Gastrocnemius medialis (tissue), 4 donors: Measurements from ENCODE around the gene GNL1. TPM values are rescaled to one million over a fixed set of nuclear protein-coding genes. Genes with fewer than 3 reads are reported as not detected.
"Not testable (repeated sequence)": the region's sequence is repeated elsewhere in the genome, so short reads cannot be mapped to it uniquely, and the experiment has no call there.

Source experiments
- ATAC-seq, 2 donors: fragments of 150-250 bp; one replicate each; pipeline ENCODE4 v1.9.1; 2016
- DNase-seq, 2 donors: peaks; one replicate each; pipeline ENCODE4 v3.0.0-alpha.2; 2019
- H3K27ac ChIP-seq, 4 donors: fragments of 200-600 bp; sonication (generic); 1 replicate in 1 of 4; 2 replicates in 3 of 4; pipeline ENCODE4 v1.5.1; 2016 to 2018; ENCODE audit warnings: mild to moderate bottlenecking in 2 of 4, moderate library complexity in 1 of 4
- H3K27me3 ChIP-seq, 3 donors: fragments of 200-600 bp; sonication (generic) in 2 of 3; 1 replicate in 1 of 3; 2 replicates in 2 of 3; pipeline versions ENCODE4 v1.5.1 to v1.6.0; 2016 to 2019; ENCODE audit warnings: mild to moderate bottlenecking in 1 of 3, moderate library complexity in 1 of 3
- H3K36me3 ChIP-seq, 2 donors: fragments of 200-600 bp; sonication (generic) in 1 of 2; one replicate each; pipeline ENCODE4 v1.5.1; 2017 to 2018
- H3K4me1 ChIP-seq, 2 donors: fragments of 200-600 bp; sonication (generic) in 1 of 2; one replicate each; pipeline ENCODE4 v1.5.1; 2016 to 2017; ENCODE audit warnings: mild to moderate bottlenecking in 2 of 2
- H3K4me3 ChIP-seq, 4 donors: fragments of 200-600 bp; sonication (generic) in 3 of 4; 1 replicate in 1 of 4; 2 replicates in 3 of 4; pipeline ENCODE4 v1.5.1; 2016 to 2019; ENCODE audit warnings: mild to moderate bottlenecking in 2 of 4
- H3K9me3 ChIP-seq, 3 donors: fragments of 200-600 bp; sonication (generic) in 2 of 3; 1 replicate in 1 of 3; 2 replicates in 2 of 3; pipeline ENCODE4 v1.5.1; 2016 to 2019
- POLR2A ChIP-seq, 2 donors: fragments of 450-650 bp; IDR thresholded peaks; one replicate each; pipeline ENCODE4 v1.6.1; 2017; ENCODE audit warnings: antibody characterized with exemption in 2 of 2, mild to moderate bottlenecking in 2 of 2, moderate library complexity in 2 of 2
- in situ Hi-C, 4 donors: fragments of 200-750 bp; cut with MboI; loops; one replicate each; pipeline versions ENCODE4 v1.15.0 to v1.8.0; 2017; ENCODE audit warnings: low sequenced_read_pairs in 4 of 4
- intact Hi-C: fragments of 100-400 bp; cut with DNase I; formaldehyde crosslinking; loops from one replicate; pipeline ENCODE4 v1.15.1; 2023; ENCODE audit warnings: low total_unique reads
- total RNA-seq, 4 donors: library from RNA; depleted of rRNA; stranded (reverse); fragments of >200 nt; gene quantifications; one replicate each; pipeline versions ENCODE4 v1.1.0 to v1.2.3, GENCODE V29; 2016
- TF ChIP-seq, protein P1 (sequence below), 5 experiments: fragments of 450-650 bp in 3 of 5; fragments of 200-600 bp in 2 of 5; sonication (generic) in 2 of 5; IDR thresholded peaks in 4 of 5; conservative IDR thresholded peaks in 1 of 5; 1 replicate in 4 of 5; 2 replicates in 1 of 5; pipeline ENCODE4 v1.5.1; 2016 to 2019; ENCODE audit warnings: antibody characterized with exemption in 5 of 5, mild to moderate bottlenecking in 3 of 5, moderate library complexity in 3 of 5

The GNL1 gene
- total RNA-seq, 4 donors from 2014 or later = 13.2 to 16.0 (median 14.9) TPM

DNA sequence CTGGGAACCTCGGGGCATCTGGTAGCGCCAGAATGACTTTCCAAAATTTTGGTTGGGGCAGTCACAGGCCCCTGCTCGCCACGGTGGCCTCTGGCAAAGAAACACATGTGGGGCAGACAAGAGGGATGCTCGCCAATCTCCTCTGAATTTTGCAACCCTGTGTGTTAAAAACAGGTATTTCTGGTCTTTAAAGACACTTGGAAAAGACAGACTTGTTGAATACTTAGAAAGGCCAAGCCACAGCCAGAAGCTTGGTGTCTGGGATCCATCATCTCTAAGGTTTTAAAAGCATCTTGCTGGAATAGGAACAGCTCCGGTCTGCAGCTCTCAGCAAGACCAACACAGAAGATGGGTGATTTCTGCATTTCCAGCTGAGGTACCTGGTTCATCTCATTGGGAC is 35.8 kb downstream of the GNL1 start:
- ATAC-seq (no peak), DNase-seq (no peak)
- Histone ChIP-seq H3K36me3 (no peaks in the 10 kb centered on the region), H3K9me3 (no peaks in the 10 kb centered on the region), H3K27me3 (no peaks in the 10 kb centered on the region), H3K4me3 (no peak overlapping the region), H3K4me1 (peaks cover 0 to 4% of the 10 kb centered on the region in 2 donors), H3K27ac (peak overlapping the region in 1 of 4 donors; percentile 45)
- in situ Hi-C loops = no loop called here
- intact Hi-C loops = no loop called here
- no peak for TF ChIP-seq POLR2A (IDR thresholded peaks at IDR 0.05)
- TF ChIP-seq, protein P1, sequence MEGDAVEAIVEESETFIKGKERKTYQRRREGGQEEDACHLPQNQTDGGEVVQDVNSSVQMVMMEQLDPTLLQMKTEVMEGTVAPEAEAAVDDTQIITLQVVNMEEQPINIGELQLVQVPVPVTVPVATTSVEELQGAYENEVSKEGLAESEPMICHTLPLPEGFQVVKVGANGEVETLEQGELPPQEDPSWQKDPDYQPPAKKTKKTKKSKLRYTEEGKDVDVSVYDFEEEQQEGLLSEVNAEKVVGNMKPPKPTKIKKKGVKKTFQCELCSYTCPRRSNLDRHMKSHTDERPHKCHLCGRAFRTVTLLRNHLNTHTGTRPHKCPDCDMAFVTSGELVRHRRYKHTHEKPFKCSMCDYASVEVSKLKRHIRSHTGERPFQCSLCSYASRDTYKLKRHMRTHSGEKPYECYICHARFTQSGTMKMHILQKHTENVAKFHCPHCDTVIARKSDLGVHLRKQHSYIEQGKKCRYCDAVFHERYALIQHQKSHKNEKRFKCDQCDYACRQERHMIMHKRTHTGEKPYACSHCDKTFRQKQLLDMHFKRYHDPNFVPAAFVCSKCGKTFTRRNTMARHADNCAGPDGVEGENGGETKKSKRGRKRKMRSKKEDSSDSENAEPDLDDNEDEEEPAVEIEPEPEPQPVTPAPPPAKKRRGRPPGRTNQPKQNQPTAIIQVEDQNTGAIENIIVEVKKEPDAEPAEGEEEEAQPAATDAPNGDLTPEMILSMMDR (IDR thresholded peaks at IDR 0.05 in 4 of 5, conservative IDR thresholded peaks at IDR 0.05 in 1 of 5) = no peak

DNA sequence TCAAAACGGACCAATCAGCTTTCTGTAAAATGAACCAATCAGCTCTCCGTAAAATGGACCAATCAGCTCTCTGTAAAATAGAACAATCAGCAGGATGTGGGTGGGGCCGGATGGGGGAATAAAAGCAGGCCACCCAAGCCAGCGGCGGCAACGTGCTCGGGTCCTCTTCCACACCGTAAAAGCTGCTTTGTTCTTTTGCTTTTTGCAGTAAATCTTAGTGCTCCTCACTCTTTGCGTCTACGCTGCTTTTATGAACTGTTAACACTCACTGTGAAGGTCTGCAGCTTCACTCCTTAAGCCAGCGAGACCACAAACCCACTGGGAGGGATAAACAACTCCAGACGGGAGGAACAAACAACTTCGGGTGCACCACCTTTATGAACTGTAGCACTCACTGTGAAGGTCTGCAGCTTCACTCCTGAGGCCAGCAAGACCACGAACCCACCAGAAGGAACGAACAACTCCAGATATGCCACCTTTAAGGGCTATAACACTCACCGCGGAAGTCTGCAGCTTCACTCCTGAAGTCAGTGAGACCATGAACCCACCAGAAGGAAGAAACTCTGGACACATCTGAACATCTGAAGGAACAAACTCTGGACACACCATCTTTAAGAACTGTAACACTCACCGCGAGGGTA is 37.7 kb downstream of the GNL1 start:
- in situ Hi-C loops, intact Hi-C loops, H3K4me1 ChIP-seq, H3K36me3 ChIP-seq, H3K27me3 ChIP-seq, ATAC-seq, H3K4me3 ChIP-seq, DNase-seq, H3K27ac ChIP-seq, H3K9me3 ChIP-seq: not testable (repeated sequence)

DNA sequence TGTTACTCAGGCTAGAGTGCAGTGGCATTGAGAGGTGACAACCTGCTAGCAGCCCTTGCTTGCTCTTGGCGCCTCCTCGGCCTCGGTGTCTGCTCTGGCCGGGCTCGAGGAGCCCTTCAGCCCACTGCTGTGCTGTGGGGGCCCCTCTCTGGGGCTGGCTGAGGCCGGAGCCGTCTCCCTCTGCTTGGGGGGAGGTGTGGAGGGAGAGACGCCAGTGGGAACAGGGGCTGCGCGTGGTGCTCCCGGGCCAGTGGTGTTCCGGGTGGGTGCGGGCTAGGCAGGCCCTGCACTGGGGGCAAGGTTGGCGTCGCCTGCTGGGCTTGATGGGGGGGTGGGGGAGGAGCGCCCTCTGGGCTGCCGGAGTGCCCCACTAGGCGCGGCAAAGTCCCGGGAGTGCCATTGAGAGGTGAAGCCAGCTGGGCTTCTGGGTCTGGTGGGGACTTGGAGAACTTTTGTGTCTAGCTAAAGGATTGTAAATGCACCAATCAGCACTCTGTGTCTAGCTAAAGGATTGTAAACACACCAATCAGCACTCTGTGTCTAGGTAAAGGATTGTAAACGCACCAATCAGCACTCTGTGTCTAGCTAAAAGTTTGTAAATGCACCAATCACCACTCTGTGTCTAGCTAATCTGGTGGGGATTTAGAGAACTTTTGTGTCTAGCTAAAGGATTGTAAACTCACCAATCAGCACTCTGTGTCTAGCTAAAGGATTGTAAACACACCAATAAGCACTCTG is 38.4 kb downstream of the GNL1 start:
- intact Hi-C loops, H3K4me1 ChIP-seq, H3K27me3 ChIP-seq, ATAC-seq, H3K36me3 ChIP-seq, H3K9me3 ChIP-seq, in situ Hi-C loops, DNase-seq, H3K4me3 ChIP-seq: not testable (repeated sequence)
- H3K27ac ChIP-seq = peak overlapping the region in 3 of 4 donors; percentile 41 to 87 (median 83)

DNA sequence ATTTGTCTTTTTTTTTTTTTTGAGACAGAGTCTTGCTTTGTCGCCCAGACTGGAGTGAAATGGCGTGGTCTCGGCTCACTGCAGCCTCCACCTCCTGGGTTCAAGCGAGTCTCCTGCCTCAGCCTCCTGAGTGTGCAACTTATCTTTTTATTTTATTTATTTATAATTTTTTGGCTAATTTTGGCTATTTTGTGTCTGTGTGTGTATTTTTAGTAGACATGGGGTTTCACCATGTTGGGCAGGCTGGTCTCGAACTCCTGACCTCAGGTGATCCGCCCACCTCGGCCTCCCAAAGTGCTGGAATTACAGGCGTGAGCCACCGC is 39.6 kb downstream of the GNL1 start:
- H3K27me3 ChIP-seq, in situ Hi-C loops, H3K36me3 ChIP-seq, H3K9me3 ChIP-seq, ATAC-seq, H3K4me1 ChIP-seq, intact Hi-C loops, DNase-seq: not testable (repeated sequence)
- H3K27ac ChIP-seq = peak overlapping the region; percentile 81 to 87 (median 83)
- H3K4me3 ChIP-seq = peak overlapping the region; percentile 45 to 56 (median 51)

DNA sequence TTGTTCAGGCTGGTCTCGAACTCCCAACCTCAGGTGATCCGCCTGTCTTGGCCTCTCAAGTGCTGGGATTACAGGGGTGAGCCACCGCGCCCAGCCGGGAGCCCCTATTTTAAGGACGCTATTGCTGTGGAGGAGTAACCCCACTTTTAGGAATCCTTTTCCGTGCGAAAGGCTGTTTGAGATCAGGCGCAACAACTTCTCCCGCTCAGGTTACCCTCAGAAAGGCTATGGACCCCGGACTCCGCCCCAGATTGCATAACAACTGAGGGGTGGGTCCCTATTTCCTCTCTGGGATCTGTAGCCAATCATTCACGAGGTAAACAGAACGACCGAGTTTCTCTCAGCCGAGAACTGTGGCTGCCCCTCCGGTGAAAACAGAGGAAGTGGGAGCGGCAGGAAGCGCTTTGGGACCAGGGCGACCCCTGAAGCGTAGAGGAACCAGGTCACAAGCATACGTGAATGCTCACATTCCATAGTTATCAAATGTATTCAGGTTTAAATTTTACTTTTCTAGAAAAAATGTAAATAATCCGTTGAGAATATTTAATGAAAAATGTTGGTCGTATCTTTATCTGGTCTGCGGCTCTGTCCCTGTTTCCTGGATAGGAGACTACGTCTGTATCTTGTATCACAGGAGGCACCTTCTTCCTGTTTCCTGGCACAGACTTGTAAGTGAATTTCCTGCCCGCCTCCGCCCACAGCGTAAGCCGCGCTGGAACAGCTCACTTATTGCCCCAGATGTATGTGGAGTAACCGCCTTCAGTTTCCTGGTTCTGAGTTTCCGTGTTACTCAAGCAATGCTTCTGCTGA is 40.1 kb downstream of the GNL1 start:
- ATAC-seq = peak; percentile 94 to 95
- no peaks in the 10 kb centered on the region for H3K36me3 ChIP-seq
- H3K27me3 ChIP-seq = no peaks in the 10 kb centered on the region
- intact Hi-C loops = no loop called here
- H3K27ac ChIP-seq = peak overlapping the region; percentile 81 to 87 (median 83)
- DNase-seq = peak; percentile 79 to 85
- no peaks in the 10 kb centered on the region for H3K9me3 ChIP-seq
- H3K4me1 ChIP-seq = peaks cover 0 to 4% of the 10 kb centered on the region in 2 donors
- H3K4me3 ChIP-seq = peak overlapping the region; percentile 45 to 56 (median 51)
- in situ Hi-C loops = no loop called here
- TF ChIP-seq POLR2A (IDR thresholded peaks at IDR 0.05) = peak; percentile 51 to 72
- TF ChIP-seq, protein P1 (IDR thresholded peaks at IDR 0.05 in 4 of 5, conservative IDR thresholded peaks at IDR 0.05 in 1 of 5) = no peak

DNA sequence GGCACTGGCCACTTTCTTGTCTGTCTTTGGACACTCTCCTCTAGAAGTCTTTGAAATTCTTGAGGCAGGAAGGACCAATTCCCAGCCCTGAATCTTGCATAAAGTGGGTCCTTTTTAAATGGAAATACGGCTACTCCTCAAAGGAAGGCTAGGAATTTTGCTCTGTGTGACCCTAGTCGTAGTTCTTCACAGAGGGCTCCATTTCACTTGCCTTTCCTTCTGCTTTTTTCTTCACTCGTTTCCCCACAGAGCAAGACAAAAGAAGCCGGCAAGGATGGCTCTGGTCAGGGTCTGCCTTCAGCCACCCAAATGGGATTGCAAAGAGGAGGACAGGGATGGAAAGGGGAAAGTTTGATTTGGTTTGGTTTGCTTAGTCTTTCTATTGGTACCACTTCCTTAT is 41.2 kb downstream of the GNL1 start:
- in situ Hi-C loops (no loop called here), intact Hi-C loops (no loop called here)
- Histone ChIP-seq H3K27ac (peak overlapping the region; percentile 81 to 87 (median 83)), H3K4me1 (peaks cover 0 to 4% of the 10 kb centered on the region in 2 donors), H3K27me3 (no peaks in the 10 kb centered on the region), H3K36me3 (no peaks in the 10 kb centered on the region), H3K4me3 (no peak overlapping the region), H3K9me3 (no peaks in the 10 kb centered on the region)
- no peak for DNase-seq
- TF ChIP-seq, protein P1 (IDR thresholded peaks at IDR 0.05 in 4 of 5, conservative IDR thresholded peaks at IDR 0.05 in 1 of 5) = no peak
- TF ChIP-seq POLR2A (IDR thresholded peaks at IDR 0.05) = no peak
- ATAC-seq = no peak
